Measurements from ENCODE around the gene FAF1. TPM values are rescaled to one million over a fixed set of nuclear protein-coding genes. Genes with fewer than 3 reads are reported as not detected.
"Not testable (repeated sequence)": the region's sequence is repeated elsewhere in the genome, so short reads cannot be mapped to it uniquely, and the experiment has no call there.

The FAF1 gene
- total RNA-seq, 4 donors from 2014 or later, result 47.1 to 87.0 (median 79.4) TPM

GRCh38 chr1:50720457-50721053 lies 239.5 kb downstream of the FAF1 start:
- 93 to 94% methylated on average over 4 of the region's 4 CpGs for WGBS, 2 donors
- Histone ChIP-seq H3K27ac (no peak overlapping the region), H3K4me1 (no peaks in the 10 kb centered on the region), H3K36me3 (no peaks in the 10 kb centered on the region), H3K9me3 (no peaks in the 10 kb centered on the region), H3K4me3 (replicated peaks in 1 of 3) (no peak overlapping the region), H3K27me3 (no peaks in the 10 kb centered on the region)
- no peak for DNase-seq
- intact Hi-C loops (cut with DNase I), result no loop called here
- TF ChIP-seq CTCF (IDR thresholded peaks at IDR 0.05), result no peak
- no peak for TF ChIP-seq POLR2A (IDR thresholded peaks at IDR 0.05)

GRCh38 chr1:50719126-50719525 lies 240.9 kb downstream of the FAF1 start:
- no peak for DNase-seq
- Histone ChIP-seq H3K4me1 (no peaks in the 10 kb centered on the region), H3K36me3 (no peaks in the 10 kb centered on the region), H3K9me3 (no peaks in the 10 kb centered on the region), H3K4me3 (replicated peaks in 1 of 3) (no peak overlapping the region), H3K27me3 (no peaks in the 10 kb centered on the region), H3K27ac (no peak overlapping the region)
- WGBS, 2 donors, result 93 to 98% methylated on average over 1 of the region's 1 CpG
- TF ChIP-seq CTCF (IDR thresholded peaks at IDR 0.05), result no peak
- TF ChIP-seq POLR2A (IDR thresholded peaks at IDR 0.05), result no peak
- intact Hi-C loops (cut with DNase I), result loop anchor here (10.0 kb wide), 1 partner anchor 94 kb away; no protein-coding TSS in a partner anchor

- TF ChIP-seq CTCF (IDR thresholded peaks at IDR 0.05) (no peak), POLR2A (IDR thresholded peaks at IDR 0.05) (no peak)
- no peaks in the 10 kb centered on the region for H3K27me3 ChIP-seq
- intact Hi-C loops (cut with DNase I), result loop anchor here (10.0 kb wide), 1 partner anchor 93 kb away; no protein-coding TSS in a partner anchor
- no peak for DNase-seq
- H3K4me3 ChIP-seq (replicated peaks in 1 of 3), result no peak overlapping the region
- H3K27ac ChIP-seq, result no peak overlapping the region
- H3K9me3 ChIP-seq, result no peaks in the 10 kb centered on the region
- no peaks in the 10 kb centered on the region for H3K36me3 ChIP-seq
- 97 to 100% methylated on average over 1 of the region's 1 CpG for WGBS, 2 donors
- no peaks in the 10 kb centered on the region for H3K4me1 ChIP-seq
Measured at GRCh38 chr1:50717327-50717726, 242.7 kb downstream of the FAF1 start.

DNA sequence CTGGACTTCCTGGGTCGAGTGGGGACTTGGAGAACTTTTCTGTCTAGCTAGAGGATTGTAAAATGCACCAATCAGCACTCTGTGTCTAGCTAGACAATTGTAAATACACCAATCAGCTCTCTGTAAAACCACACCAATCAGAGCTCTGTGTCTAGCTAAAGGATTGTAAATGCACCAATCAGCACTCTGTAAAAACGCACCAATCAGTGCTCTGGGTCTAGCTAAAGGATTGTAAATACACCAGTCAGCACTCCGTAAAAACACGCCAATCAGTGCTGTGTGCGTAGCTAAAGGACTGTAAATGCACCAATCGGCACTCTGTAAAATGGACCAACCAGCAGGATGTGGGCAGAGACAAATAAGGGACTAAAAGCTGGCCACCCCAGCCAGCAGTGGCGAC lies 243.6 kb downstream of the FAF1 start:
- H3K27me3 ChIP-seq; H3K27ac ChIP-seq; H3K4me1 ChIP-seq; H3K4me3 ChIP-seq (replicated peaks in 1 of 3); H3K36me3 ChIP-seq; DNase-seq; H3K9me3 ChIP-seq: not testable (repeated sequence)
- 93 to 96% methylated on average over 7 of the region's 7 CpGs for WGBS, 2 donors
- intact Hi-C loops (cut with DNase I), result loop anchor here (10.0 kb wide), 1 partner anchor 92 kb away; no protein-coding TSS in a partner anchor

- Histone ChIP-seq H3K36me3 (no peaks in the 10 kb centered on the region), H3K4me1 (peaks cover 3 to 7% of the 10 kb centered on the region in 2 donors), H3K27ac (no peak overlapping the region), H3K27me3 (no peaks in the 10 kb centered on the region), H3K9me3 (no peaks in the 10 kb centered on the region), H3K4me3 (replicated peaks in 1 of 3) (no peak overlapping the region)
- no peak for DNase-seq
- WGBS, 2 donors, result 90 to 93% methylated on average over 3 of the region's 3 CpGs
- TF ChIP-seq POLR2A (IDR thresholded peaks at IDR 0.05) (no peak), CTCF (IDR thresholded peaks at IDR 0.05) (no peak)
- intact Hi-C loops (cut with DNase I), result loop anchor here (10.0 kb wide), 1 partner anchor 85 kb away; no protein-coding TSS in a partner anchor
Measured at GRCh38 chr1:50710099-50710498, 250.0 kb downstream of the FAF1 start.
